ENCODE results near the gene ANGPTL8.

DNA sequence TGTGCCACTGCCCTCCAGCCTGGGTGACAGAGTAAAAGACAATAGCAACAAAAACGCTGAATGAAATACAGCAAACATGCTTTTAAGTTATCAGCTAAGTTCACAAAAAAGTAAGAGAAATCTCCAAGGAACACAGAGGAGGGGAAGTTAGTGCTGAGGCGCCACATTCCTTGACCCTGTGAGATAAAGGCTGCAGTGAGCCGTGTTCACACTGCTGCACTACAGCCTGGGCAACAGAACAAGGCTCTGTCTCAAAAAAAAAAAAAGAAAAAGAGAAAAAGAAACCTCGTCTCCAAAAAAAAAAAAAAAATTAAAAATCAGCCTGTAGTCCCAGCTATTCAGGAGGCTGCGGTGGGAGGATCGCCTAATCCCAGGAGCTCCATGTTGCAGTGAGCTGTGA is 39.3 kb downstream of the ANGPTL8 start:
- TF ChIP-seq, protein P1, sequence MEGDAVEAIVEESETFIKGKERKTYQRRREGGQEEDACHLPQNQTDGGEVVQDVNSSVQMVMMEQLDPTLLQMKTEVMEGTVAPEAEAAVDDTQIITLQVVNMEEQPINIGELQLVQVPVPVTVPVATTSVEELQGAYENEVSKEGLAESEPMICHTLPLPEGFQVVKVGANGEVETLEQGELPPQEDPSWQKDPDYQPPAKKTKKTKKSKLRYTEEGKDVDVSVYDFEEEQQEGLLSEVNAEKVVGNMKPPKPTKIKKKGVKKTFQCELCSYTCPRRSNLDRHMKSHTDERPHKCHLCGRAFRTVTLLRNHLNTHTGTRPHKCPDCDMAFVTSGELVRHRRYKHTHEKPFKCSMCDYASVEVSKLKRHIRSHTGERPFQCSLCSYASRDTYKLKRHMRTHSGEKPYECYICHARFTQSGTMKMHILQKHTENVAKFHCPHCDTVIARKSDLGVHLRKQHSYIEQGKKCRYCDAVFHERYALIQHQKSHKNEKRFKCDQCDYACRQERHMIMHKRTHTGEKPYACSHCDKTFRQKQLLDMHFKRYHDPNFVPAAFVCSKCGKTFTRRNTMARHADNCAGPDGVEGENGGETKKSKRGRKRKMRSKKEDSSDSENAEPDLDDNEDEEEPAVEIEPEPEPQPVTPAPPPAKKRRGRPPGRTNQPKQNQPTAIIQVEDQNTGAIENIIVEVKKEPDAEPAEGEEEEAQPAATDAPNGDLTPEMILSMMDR (IDR thresholded peaks at IDR 0.05; ENCODE audit: extremely low read depth in 1 of 2, insufficient read depth in 1 of 2, low read depth in 1 of 2, low read length in 2 of 2): no peak
- TF ChIP-seq MYC (IDR thresholded peaks at IDR 0.05; ENCODE audit: low read depth, low read length): no peak
- no peak for TF ChIP-seq POLR2AphosphoS5 (IDR thresholded peaks at IDR 0.05; ENCODE audit: insufficient read depth, low read depth, low read length)
- TF ChIP-seq POLR2A (IDR thresholded peaks at IDR 0.05; ENCODE audit: low read depth, low read length): no peak
- TF ChIP-seq EZH2 (IDR thresholded peaks at IDR 0.05; ENCODE audit: borderline replicate concordance, low read depth, low read length, severe bottlenecking): no peak
- no peak for TF ChIP-seq JUN (IDR thresholded peaks at IDR 0.05; ENCODE audit: borderline replicate concordance, insufficient read depth, insufficient read length, low read depth)
- TF ChIP-seq, protein P2, sequence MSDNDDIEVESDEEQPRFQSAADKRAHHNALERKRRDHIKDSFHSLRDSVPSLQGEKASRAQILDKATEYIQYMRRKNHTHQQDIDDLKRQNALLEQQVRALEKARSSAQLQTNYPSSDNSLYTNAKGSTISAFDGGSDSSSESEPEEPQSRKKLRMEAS (IDR thresholded peaks at IDR 0.05; ENCODE audit: insufficient read depth, insufficient read length): no peak
- TF ChIP-seq FOS (IDR thresholded peaks at IDR 0.05; ENCODE audit: borderline replicate concordance, insufficient read depth, low read length): no peak
- no peak for TF ChIP-seq GATA2 (IDR thresholded peaks at IDR 0.05; ENCODE audit: insufficient read depth, insufficient read length, low read depth, low read length)
